ENCODE measurements around the gene CELSR1. TPM values are rescaled to one million over a fixed set of nuclear protein-coding genes. Genes with fewer than 3 reads are reported as not detected.

The CELSR1 gene
- total and polyA plus RNA-seq, 2 of the 13 experiments (the other 11 are each of a cell fraction or from before 2014, with no cell fraction given): 0.78 to 1.8 TPM

- TF ChIP-seq, protein P1, sequence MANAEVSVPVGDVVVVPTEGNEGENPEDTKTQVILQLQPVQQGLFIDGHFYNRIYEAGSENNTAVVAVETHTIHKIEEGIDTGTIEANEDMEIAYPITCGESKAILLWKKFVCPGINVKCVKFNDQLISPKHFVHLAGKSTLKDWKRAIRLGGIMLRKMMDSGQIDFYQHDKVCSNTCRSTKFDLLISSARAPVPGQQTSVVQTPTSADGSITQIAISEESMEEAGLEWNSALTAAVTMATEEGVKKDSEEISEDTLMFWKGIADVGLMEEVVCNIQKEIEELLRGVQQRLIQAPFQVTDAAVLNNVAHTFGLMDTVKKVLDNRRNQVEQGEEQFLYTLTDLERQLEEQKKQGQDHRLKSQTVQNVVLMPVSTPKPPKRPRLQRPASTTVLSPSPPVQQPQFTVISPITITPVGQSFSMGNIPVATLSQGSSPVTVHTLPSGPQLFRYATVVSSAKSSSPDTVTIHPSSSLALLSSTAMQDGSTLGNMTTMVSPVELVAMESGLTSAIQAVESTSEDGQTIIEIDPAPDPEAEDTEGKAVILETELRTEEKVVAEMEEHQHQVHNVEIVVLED (CRISPR knock-in tag; IDR thresholded peaks at IDR 0.05; ENCODE audit: borderline replicate concordance): 0 out of 2 replicates have a peak, but pooled peaks have one; percentile 5
- no peak for TF ChIP-seq PCBP1 (IDR thresholded peaks at IDR 0.05; ENCODE audit: borderline replicate concordance, low read depth, low read length)
- TF ChIP-seq, protein P2, sequence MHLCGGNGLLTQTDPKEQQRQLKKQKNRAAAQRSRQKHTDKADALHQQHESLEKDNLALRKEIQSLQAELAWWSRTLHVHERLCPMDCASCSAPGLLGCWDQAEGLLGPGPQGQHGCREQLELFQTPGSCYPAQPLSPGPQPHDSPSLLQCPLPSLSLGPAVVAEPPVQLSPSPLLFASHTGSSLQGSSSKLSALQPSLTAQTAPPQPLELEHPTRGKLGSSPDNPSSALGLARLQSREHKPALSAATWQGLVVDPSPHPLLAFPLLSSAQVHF (CRISPR knock-in tag; IDR thresholded peaks at IDR 0.05): peak; percentile 51; the same call in 1 of the 2 replicates
- TF ChIP-seq TCF12 (IDR thresholded peaks at IDR 0.05): no peak
- peak; percentile 59; the same call in 1 of the 2 replicates for TF ChIP-seq TCF12 (CRISPR knock-in tag; IDR thresholded peaks at IDR 0.05)
- TF ChIP-seq, protein P3, sequence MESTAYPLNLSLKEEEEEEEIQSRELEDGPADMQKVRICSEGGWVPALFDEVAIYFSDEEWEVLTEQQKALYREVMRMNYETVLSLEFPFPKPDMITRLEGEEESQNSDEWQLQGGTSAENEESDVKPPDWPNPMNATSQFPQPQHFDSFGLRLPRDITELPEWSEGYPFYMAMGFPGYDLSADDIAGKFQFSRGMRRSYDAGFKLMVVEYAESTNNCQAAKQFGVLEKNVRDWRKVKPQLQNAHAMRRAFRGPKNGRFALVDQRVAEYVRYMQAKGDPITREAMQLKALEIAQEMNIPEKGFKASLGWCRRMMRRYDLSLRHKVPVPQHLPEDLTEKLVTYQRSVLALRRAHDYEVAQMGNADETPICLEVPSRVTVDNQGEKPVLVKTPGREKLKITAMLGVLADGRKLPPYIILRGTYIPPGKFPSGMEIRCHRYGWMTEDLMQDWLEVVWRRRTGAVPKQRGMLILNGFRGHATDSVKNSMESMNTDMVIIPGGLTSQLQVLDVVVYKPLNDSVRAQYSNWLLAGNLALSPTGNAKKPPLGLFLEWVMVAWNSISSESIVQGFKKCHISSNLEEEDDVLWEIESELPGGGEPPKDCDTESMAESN (CRISPR knock-in tag; conservative IDR thresholded peaks at IDR 0.05): peak; percentile 86; the same call in 1 of the 2 replicates
- TF ChIP-seq GATA4 (IDR thresholded peaks at IDR 0.05; ENCODE audit: borderline replicate concordance, low read depth): peak; percentile 69; the same call in 1 of the 2 replicates
- TF ChIP-seq ZNF660 (CRISPR knock-in tag; IDR thresholded peaks at IDR 0.05; ENCODE audit: borderline replicate concordance, low read depth): no peak
- TF ChIP-seq ZNF790 (CRISPR knock-in tag; IDR thresholded peaks at IDR 0.05; ENCODE audit: borderline replicate concordance): no peak
- no peak for TF ChIP-seq DNMT3B (CRISPR knock-in tag; conservative IDR thresholded peaks at IDR 0.05)
- TF ChIP-seq ZNF101 (CRISPR knock-in tag; IDR thresholded peaks at IDR 0.05; ENCODE audit: borderline replicate concordance, low read depth): no peak
- TF ChIP-seq ZNF10 (CRISPR knock-in tag; IDR thresholded peaks at IDR 0.05; ENCODE audit: borderline replicate concordance, low read depth): no peak
- TF ChIP-seq, protein P4, sequence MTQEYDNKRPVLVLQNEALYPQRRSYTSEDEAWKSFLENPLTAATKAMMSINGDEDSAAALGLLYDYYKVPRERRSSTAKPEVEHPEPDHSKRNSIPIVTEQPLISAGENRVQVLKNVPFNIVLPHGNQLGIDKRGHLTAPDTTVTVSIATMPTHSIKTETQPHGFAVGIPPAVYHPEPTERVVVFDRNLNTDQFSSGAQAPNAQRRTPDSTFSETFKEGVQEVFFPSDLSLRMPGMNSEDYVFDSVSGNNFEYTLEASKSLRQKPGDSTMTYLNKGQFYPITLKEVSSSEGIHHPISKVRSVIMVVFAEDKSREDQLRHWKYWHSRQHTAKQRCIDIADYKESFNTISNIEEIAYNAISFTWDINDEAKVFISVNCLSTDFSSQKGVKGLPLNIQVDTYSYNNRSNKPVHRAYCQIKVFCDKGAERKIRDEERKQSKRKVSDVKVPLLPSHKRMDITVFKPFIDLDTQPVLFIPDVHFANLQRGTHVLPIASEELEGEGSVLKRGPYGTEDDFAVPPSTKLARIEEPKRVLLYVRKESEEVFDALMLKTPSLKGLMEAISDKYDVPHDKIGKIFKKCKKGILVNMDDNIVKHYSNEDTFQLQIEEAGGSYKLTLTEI (CRISPR knock-in tag; conservative IDR thresholded peaks at IDR 0.05): no peak
- TF ChIP-seq ZFX (CRISPR knock-in tag; IDR thresholded peaks at IDR 0.05; ENCODE audit: low read depth): peak; percentile 50; the same call in 1 of the 2 replicates
- TF ChIP-seq RFX5 (IDR thresholded peaks at IDR 0.05; ENCODE audit: low read depth, low read length): no peak
- peak; percentile 32; the same call in 1 of the 2 replicates for TF ChIP-seq ARHGAP35 (CRISPR knock-in tag; IDR thresholded peaks at IDR 0.05; ENCODE audit: borderline replicate concordance)
- TF ChIP-seq ATRX (CRISPR knock-in tag; IDR thresholded peaks at IDR 0.05; ENCODE audit: borderline replicate concordance): no peak
- no peak for TF ChIP-seq NFATC3 (CRISPR knock-in tag; IDR thresholded peaks at IDR 0.05)
- no peak for TF ChIP-seq PBX3 (CRISPR knock-in tag; IDR thresholded peaks at IDR 0.05; ENCODE audit: borderline replicate concordance)
- no peak for TF ChIP-seq PRMT3 (CRISPR knock-in tag; IDR thresholded peaks at IDR 0.05; ENCODE audit: borderline replicate concordance, low read depth)
- TF ChIP-seq POLR2AphosphoS2 (IDR thresholded peaks at IDR 0.05; ENCODE audit: low read depth, low read length): no peak
Measured at GRCh38 chr22:46453006-46453828, 84.2 kb downstream of the CELSR1 start (continued).
